ENCODE measurements around the gene HHIPL1. TPM values are rescaled to one million over a fixed set of nuclear protein-coding genes. Genes with fewer than 3 reads are reported as not detected.

HHIPL1 gene
- total RNA-seq, 1 experiment from 2014 or later: 2.1 TPM

- ATAC-seq (no peak), DNase-seq (ENCODE audit: low read depth, low spot score) (no peak)
- no peaks in the 10 kb centered on the region for H3K36me3 ChIP-seq (ENCODE audit: control insufficient read depth, insufficient read depth, low read length)
- no peak overlapping the region for H3K27ac ChIP-seq (ENCODE audit: low read length)
- H3K9me3 ChIP-seq (ENCODE audit: control insufficient read depth, insufficient read depth, low read depth, low read length): no peaks in the 10 kb centered on the region
- no peaks in the 10 kb centered on the region for H3K27me3 ChIP-seq (ENCODE audit: control insufficient read depth, insufficient read depth, low read length)
- peaks cover 5% of the 10 kb centered on the region for H3K4me1 ChIP-seq (ENCODE audit: control insufficient read depth, insufficient read depth, low read length)
- intact Hi-C loops (cut with micrococcal nuclease; ENCODE audit: unreplicated experiment) (no loop called here), in situ Hi-C loops (cut with HindIII; ENCODE audit: low pct_unique_long_range_greater_than_20kb, low sequenced_read_pairs) (no loop called here)
- no TSS peak for BruUV-seq (replicated peaks)
- no peak for TF ChIP-seq POLR2AphosphoS5 (IDR thresholded peaks at IDR 0.05; ENCODE audit: low read depth, low read length)
- TF ChIP-seq, protein P1, sequence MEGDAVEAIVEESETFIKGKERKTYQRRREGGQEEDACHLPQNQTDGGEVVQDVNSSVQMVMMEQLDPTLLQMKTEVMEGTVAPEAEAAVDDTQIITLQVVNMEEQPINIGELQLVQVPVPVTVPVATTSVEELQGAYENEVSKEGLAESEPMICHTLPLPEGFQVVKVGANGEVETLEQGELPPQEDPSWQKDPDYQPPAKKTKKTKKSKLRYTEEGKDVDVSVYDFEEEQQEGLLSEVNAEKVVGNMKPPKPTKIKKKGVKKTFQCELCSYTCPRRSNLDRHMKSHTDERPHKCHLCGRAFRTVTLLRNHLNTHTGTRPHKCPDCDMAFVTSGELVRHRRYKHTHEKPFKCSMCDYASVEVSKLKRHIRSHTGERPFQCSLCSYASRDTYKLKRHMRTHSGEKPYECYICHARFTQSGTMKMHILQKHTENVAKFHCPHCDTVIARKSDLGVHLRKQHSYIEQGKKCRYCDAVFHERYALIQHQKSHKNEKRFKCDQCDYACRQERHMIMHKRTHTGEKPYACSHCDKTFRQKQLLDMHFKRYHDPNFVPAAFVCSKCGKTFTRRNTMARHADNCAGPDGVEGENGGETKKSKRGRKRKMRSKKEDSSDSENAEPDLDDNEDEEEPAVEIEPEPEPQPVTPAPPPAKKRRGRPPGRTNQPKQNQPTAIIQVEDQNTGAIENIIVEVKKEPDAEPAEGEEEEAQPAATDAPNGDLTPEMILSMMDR (IDR thresholded peaks at IDR 0.05): no peak
- TF ChIP-seq TCF7L2 (IDR thresholded peaks at IDR 0.05; ENCODE audit: low read depth, low read length): no peak
- no peak for TF ChIP-seq REST (IDR thresholded peaks at IDR 0.05; ENCODE audit: insufficient read depth in 1 of 2, low read depth in 2 of 2, low read length in 1 of 2)
- TF ChIP-seq SIN3A (IDR thresholded peaks at IDR 0.05; ENCODE audit: borderline replicate concordance, insufficient read depth, low read depth, low read length): no peak
- POLR2A ChIA-PET: interaction anchor here (0.6 kb wide), 1 partner anchor 42 kb away, joined by 12 read pairs; no protein-coding TSS in a partner anchor
- CTCF ChIA-PET: no interaction called here
- no peak overlapping the region for H3K4me3 ChIP-seq (ENCODE audit: low read depth in 2 of 2, low read length in 2 of 2)
Measured at GRCh38 chr14:99626041-99626648, 18.8 kb upstream of the HHIPL1 start.

DNA sequence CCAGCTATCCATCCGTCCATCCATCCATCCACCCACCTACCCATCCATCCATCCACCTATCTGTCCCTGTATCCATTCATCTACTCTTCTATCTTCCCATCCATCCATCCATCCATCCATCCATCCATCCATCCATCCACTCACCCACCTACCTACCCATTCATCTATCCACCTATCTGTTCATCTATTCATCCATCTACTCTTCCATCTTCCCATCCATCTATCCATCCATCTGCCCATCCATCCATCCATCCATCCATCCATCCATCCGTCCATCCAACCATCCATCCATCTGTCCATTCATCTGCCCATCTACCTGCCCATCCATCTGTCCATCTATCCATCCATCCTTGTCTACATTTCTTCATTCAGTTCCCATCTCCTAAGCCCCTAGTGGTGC lies 17.8 kb upstream of the HHIPL1 start:
- no peak for DNase-seq (ENCODE audit: low read depth, low spot score)
- no peaks in the 10 kb centered on the region for H3K27me3 ChIP-seq (ENCODE audit: control insufficient read depth, insufficient read depth, low read length)
- TF ChIP-seq SIN3A (IDR thresholded peaks at IDR 0.05; ENCODE audit: borderline replicate concordance, insufficient read depth, low read depth, low read length) (no peak), REST (IDR thresholded peaks at IDR 0.05; ENCODE audit: insufficient read depth in 1 of 2, low read depth in 2 of 2, low read length in 1 of 2) (no peak), POLR2AphosphoS5 (IDR thresholded peaks at IDR 0.05; ENCODE audit: low read depth, low read length) (no peak), TCF7L2 (IDR thresholded peaks at IDR 0.05; ENCODE audit: low read depth, low read length) (no peak)
- TF ChIP-seq, protein P1 (IDR thresholded peaks at IDR 0.05): no peak
- CTCF ChIA-PET: no interaction called here
- ATAC-seq: no peak
- no peaks in the 10 kb centered on the region for H3K9me3 ChIP-seq (ENCODE audit: control insufficient read depth, insufficient read depth, low read depth, low read length)
- no peak overlapping the region for H3K27ac ChIP-seq (ENCODE audit: low read length)
- no TSS peak for BruUV-seq (replicated peaks)
- H3K36me3 ChIP-seq (ENCODE audit: control insufficient read depth, insufficient read depth, low read length): no peaks in the 10 kb centered on the region
- H3K4me1 ChIP-seq (ENCODE audit: control insufficient read depth, insufficient read depth, low read length): peaks cover 5% of the 10 kb centered on the region
- in situ Hi-C loops (cut with HindIII; ENCODE audit: low pct_unique_long_range_greater_than_20kb, low sequenced_read_pairs) (no loop called here), intact Hi-C loops (cut with micrococcal nuclease; ENCODE audit: unreplicated experiment) (no loop called here)
- no peak overlapping the region for H3K4me3 ChIP-seq (ENCODE audit: low read depth in 2 of 2, low read length in 2 of 2)
- POLR2A ChIA-PET: no interaction called here
